ENCODE data around the gene AFF1. TPM values are rescaled to one million over a fixed set of nuclear protein-coding genes. Genes with fewer than 3 reads are reported as not detected.
A peak's percentile ranks its signal among the peaks of the same experiment; 100 is the strongest.
"Not testable (repeated sequence)": the region's sequence is repeated elsewhere in the genome, so short reads cannot be mapped to it uniquely, and the experiment has no call there.

Gene AFF1
- total RNA-seq, 1 donor from 2014 or later: 194 TPM

DNA sequence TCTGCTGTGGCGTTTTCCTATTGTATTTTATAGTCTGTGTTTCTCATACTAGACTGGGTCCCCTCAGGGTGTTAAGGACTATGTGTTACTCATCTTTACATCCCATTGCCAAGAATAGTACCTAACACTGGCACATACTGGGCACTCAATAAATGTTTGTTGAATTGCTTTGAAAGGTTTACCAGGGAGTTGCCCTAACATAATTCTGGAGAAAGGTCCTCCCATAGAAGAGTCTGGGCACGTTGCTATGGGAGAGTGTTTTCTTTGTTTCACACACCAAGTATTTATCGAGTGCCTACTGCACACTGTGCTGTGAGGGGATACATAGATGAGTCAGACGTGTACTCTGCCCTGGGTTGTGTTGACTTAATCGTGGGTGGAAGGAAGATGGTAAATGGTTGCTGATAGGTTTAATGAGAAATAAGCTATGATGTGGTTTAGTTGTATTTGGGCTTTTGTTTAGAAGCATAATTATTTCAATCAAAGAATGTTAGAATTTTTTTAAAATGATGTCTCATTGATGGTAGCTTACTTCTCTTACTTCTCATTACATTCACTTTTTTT is 42.9 kb downstream of the AFF1 start:
- DNase-seq (ENCODE audit: low spot score): no peak

DNA sequence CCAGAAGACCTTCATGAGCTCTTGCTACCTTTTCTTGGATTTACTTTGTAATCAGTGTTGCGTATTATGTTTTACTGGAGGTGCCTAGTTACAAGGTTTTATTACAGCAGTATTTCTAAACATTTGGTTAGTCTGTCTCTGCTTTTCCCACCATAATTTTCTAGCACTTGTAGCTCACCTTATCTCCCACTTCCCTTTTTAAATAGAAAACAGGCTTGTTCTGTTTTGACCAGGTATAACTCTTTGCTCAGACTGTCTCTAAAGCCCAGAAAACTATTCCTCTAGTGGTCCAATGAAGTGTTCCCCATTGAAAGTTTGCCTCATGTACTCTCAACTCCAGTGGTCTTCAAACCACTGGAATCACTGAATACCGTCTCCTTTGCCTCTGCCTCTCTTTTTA is 43.9 kb downstream of the AFF1 start:
- no peak for DNase-seq (ENCODE audit: low spot score)

DNA sequence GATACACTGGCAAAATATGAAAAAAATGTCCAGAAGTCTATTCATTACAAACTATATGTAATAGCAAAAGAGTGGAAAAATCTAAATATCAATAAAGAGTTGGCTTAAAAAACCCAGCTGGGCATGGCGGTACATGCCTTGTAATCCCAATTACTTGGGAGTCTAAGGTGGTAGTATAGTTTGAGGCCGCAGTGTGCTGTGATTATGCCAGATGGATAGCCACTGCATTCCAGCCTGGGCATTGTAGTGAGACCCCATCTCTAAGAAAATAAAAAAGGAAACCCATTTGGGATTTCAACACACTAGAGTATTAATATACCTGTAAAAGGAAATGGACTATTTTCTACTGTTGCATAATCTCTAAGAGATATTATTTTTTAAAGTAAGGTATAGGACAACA is 45.4 kb downstream of the AFF1 start:
- no peak for DNase-seq (ENCODE audit: low spot score)

DNA sequence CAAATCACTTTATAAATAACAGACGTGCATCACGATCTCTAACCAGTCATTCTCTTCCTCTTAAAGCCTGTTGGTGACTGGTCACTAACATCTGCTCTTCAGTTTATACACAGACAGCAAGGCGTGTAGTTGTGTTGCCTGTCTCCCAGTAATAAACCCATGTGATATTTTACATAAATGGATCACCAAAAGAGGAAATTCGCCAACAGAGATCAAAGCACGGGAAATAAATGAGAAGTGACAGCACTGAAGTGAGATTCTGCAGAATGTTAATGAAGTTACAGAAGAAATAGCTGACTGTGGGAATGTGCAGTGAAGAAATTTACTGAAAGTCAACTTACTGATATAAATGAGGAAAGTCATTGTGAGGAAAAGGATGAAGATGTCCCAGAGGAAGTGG is 47.0 kb downstream of the AFF1 start:
- no peak for DNase-seq (ENCODE audit: low spot score)

DNA sequence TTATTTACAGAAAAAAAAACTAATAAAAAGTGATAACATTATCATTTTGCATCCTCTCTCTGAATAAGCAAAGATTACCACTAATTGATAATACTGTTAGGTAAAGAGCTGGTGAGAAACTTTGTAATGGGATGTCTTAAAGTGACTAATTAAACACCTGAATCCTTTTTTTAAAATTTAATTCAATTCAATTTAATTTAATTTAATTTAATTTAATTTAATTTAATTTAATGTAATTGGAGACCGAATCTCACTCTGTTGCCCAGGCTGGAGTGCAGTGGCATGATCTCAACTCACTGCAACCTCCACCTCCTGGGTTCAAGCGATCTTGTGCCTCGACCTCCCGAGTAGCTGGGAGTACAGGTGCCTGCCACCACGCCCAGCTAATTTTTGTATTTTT is 51.0 kb downstream of the AFF1 start:
- DNase-seq (ENCODE audit: low spot score): not testable (repeated sequence)

DNA sequence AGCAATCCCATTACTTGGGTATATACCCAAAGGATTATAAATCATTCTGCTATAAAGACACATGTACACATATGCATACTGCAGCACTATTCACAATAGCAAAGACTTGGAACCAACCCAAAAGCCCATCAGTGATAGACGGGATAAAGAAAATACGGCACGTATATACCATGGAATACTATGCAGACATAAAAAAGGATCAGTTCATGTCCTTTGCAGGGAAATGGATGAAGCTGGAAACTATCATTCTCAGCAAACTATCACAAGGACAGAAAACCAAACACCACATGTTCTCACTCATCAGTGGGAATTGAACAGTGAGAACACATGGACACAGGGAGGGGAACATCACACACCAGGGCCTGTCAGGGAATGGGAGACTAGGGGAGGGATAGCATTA is 54.8 kb downstream of the AFF1 start:
- not testable (repeated sequence) for DNase-seq (ENCODE audit: low spot score)

DNA sequence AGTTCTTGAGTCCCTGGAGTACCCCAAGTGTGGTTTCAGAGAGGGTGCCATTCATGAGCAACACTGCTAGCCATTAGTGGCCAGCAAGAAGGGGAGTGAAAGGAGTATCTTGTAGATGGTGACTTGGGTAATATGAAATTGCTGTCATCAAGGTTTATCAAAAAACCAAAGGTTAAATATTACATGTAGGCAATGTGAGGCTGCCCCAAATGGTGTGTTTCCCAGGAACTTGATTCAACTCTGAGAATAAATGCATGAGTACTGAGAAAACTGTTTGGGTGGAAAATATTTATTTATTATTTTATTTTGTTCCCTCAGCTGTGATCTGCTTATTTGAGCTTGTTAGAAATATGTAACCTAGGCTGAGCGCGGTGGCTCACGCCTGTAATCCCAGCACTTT is 55.7 kb downstream of the AFF1 start:
- DNase-seq (ENCODE audit: low spot score): no peak

DNA sequence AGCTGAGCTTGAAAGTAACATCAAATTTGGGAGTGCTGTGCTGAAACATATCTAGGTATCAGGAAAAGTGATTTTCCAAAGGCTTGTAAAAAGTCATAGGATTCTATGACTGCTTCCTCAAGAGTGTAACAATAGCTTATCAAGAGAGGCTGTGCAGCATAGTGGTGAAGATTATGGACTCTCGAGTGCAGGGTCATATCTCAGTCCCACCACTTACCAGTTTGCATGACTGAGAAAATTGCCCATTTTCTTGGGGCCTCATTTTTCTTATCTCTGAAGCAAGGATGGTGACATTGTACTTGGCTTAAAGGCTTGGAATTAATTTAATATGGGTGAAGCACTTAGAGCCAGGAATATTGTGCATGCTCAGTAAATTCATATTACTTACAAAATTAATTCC is 57.2 kb downstream of the AFF1 start:
- DNase-seq (ENCODE audit: low spot score): no peak

DNA sequence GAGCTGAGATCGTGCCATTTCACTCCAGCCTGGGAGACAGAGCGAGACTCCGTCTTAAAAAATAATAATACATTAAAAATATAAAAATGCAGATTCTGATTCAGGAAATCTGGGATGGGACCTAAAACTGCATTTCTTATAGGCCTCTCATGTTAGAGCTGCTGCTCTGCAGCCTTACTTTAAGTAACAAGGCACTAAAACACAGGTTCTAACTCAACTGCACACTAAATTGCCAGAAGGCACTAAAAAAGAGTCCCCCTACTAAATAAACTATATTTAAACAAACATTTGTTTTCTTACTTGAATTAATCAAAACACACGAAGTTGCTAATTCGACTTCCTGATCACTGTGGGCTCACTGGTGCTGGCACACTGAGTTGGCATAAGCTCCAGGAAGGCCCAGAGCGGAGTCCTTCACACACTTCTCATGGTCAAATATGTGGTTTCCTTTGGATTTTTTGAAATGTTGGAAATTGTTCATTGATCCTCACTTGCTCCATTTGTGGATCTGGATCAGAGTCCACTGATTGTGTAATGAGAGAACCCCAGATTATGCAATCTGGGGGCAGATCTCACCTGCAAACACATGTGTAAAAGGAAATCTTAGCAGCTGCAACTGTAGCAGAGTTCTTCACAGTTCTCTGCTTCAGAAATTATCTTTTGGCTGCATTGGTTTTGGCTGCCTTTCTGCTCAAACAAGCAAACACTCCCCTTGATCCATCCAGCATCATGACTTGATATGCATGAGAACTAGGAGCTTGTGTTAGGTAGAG is 59.3 kb downstream of the AFF1 start:
- no peak for DNase-seq (ENCODE audit: low spot score)

DNA sequence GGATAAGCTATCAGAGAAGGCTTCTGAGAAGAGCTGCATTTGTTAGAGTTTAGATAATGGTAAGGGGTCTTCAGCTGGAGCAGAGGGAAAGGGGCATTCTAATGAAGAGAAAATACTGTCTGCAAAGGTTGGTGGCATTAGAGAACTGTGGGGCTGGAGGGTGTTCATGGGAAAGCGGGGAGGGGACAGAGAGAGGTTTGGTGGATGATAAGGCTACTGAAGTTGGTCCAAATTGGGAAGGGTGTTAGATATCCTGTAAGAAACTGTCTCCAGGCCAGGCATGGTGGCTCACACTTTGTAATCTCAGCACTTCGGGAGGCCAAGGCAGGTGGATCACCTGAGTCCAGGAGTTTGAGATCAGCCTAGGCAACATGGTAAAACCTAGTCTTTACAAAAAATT is 59.9 kb downstream of the AFF1 start:
- DNase-seq (ENCODE audit: low spot score): no peak

DNA sequence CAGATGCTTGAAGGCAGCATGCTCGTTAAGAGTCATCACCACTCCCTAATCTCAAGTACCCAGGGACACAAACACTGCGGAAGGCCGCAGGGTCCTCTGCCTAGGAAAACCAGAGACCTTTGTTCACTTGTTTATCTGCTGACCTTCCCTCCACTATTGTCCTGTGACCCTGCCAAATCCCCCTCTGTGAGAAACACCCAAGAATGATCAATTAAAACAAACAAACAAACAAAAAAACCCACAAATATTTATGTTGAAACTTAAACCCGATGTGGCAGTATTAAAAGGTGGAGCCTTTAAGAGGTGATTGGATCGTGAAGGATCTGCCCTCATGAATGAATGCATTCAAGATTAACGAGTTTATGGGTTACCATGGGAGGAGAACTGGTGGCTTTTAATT is 61.7 kb downstream of the AFF1 start:
- not testable (repeated sequence) for DNase-seq (ENCODE audit: low spot score)

DNA sequence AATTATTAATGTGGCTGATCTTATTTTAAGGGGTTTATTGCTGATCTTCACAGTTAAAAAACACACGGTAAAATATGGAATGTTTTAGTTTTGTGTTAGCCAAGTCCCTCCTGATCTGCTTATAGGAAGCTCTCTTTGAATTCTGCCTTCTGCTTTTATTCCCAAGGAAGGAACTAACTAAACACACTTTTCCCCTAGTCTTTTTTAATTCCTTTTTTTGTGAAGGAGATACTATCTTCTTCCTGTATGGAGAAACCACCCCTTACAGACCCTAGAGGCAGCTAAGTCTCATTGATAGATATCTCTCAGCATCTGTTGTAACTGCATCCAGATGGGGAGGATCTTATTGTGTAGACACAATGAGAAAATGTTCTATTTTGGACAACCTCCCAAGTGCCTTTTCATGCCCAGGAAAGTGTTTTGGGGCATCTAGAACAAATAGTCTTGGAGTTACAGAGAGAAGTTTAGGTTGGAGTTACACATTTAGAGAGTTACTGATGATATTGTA is 64.4 kb downstream of the AFF1 start:
- no peak for DNase-seq (ENCODE audit: low spot score)

DNA sequence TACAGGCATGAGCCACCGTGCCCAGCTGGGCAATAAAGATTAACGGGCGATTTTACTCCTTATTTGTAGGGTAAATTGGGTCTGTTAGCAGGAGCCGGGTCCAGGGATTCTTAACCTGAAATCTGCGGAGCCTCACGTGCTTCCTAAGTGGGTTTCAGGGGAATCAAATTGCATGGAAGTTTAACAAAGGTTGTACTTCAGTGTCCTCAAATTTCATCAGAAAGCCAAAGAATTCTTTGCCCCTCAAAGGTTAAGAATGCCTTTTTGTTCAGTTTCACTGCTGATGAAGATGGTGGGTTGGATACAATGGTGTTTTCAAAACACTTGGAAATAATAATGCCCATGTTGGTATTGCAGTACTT is 67.9 kb downstream of the AFF1 start:
- DNase-seq (ENCODE audit: low spot score): no peak

DNA sequence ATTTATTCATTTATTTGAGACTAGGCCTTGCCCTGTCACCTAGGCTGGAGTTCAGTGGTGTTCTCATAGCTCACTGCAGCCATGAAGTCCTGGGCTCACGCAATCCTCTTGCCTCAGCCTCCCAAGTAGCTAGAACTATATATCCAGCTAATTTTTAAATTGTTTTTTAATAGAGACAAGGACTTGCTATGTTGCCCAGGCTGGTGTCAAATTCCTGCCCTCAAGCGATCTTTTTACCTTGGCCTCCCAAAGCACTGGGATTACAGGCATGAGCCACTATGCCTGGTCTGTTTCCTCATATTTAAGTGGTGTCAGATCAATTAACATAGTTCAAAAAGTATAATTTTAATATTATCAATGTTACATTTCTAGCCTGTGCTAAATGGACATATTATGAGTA is 68.5 kb downstream of the AFF1 start:
- no peak for DNase-seq (ENCODE audit: low spot score)

DNA sequence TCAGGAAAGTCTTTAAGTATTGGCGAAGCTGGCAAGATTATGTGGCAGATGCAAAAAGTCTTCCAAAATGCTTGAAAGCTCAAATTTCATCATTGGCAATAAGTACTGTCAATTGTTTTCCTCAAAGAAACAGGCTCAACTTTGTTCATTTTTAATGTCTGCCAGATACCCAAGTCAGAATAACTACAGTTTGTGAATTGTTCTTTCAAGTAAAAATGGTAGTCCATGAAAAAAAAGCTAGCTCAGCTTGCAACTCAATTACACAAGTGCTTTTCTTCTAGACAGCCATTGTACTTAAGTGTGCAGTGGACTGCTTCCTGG is 70.5 kb downstream of the AFF1 start:
- no peak for DNase-seq (ENCODE audit: low spot score)

DNA sequence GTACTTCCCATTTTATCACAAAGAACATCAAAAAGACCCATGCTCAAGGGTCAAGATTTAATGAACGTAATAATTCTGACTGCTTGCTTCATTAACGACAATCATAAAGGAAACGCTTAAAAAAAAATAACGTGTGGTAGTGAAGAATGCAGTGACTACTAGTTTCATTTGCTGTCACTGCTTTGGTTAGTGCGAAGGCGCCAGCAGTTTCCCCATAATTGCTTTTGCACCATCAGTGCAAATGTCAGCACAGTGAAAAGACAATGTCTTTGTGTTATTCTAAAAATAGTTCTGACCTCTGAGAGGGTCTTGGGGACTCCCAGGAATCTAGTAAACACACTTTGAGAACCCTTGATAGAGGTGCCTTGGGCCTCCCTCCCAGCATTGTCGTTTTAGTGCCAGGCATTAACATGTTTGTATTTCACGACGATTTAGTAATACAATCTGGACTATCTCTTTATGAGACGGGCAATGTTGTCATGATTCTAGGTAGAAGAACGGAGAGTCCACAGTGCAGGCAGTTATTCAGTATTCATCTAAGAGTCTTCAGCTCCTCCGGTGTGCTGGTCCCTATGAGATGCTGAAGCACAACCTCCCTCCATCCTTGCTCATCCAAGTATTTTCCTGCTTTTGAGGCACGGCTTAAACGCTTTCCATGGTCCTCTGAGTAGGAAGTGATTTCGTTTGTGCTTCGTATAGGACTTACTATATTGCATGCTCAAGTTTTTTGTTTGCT is 71.0 kb downstream of the AFF1 start:
- DNase-seq (ENCODE audit: low spot score): no peak

DNA sequence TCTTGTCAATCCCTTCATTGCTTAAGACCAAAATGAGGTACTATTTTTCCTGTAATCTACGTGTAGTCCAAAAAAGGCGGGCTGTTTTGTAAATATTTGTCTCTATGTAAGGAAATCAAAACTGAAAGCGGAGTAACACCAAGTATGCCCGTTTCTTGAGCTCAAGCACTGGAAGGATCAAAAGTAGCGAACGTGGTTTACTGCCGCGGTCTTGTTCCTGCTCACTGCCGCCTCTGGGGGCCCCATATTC is 71.5 kb downstream of the AFF1 start:
- no peak for DNase-seq (ENCODE audit: low spot score)

DNA sequence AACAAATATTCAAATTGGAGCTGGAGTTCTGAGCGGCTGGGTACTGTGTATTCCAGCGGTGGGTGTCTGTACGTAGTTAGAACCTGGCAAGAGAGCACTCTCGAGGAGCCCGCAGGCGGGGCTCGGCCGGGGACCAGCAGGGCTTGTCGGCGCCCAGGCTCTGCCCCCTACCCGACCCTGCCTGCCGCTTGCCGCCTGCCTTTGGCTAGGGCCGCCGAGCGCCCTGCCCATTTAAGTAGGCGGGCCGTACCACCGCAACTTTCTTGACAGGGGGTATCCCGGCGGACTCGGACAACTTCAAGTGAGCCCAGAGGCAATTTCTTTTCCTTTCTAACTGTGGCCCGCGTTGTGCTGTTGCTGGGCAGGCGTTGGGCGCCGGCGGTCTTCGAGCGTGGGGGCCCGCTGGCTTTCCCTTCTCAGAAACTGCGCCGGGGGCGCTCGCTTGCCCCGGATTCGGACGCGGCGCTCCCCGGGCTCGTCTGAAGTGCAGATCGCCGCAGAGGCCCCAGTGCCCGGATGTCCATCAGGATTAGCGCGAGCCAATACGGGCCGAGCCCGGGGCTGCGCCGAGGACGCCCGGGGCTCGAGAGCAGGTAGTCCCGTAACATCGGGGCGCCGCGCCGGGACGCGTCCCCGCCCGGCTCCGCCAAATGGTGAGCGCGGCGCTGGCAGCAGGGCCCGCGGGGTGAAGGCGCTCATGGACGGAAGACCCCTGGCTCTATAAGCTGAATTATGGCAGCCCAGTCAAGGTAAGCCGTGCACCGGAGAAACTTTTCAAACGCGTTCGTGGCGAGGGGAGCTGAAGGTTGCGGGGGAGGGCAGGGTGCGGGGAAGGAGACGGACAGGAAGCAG is 72.1 kb downstream of the AFF1 start:
- peak; percentile 94 for DNase-seq (ENCODE audit: low spot score)

DNA sequence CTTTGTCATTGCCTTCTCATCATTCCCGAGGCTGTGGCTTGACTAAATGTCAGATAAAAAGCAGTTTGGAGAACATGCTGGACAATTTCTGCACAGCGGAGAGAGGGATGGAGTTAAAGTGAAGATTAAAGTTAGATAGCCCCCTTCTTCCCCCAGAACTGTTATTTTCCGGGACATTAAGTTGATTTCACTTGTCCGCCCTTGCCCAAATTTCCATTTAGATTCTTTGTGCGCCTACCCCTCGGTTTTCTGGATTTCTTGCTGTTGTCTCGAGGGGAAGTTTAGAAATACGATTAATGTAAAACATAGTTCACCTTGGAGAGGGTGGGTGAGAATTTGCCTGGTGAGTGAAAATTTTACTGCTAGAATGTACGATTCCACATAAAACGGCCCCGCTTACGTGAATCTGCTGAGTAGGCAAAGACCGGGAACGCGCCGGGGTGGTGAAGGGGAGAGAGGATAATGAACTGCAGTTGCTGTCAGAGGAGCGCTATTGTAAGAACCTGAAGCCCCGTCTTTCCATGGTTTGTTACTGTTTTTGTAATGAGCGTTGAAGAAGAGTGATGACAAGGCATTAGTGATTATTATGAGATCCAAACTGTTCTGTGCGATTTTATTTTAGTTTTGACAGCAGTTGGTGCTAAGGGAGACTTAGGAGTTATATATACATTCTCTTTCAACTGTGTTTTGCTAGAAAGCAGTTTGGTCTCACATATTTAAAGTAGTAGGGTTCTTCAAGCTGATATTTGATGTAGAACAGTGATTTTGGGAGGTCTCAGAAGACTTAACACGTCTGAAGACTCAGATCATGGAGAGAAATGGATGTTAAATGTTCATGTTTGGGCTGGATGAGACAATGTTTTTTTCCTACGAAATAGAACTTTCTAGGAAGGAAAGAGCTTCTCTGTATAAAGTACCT is 73.0 kb downstream of the AFF1 start:
- peak; percentile 67 for DNase-seq (ENCODE audit: low spot score)

DNA sequence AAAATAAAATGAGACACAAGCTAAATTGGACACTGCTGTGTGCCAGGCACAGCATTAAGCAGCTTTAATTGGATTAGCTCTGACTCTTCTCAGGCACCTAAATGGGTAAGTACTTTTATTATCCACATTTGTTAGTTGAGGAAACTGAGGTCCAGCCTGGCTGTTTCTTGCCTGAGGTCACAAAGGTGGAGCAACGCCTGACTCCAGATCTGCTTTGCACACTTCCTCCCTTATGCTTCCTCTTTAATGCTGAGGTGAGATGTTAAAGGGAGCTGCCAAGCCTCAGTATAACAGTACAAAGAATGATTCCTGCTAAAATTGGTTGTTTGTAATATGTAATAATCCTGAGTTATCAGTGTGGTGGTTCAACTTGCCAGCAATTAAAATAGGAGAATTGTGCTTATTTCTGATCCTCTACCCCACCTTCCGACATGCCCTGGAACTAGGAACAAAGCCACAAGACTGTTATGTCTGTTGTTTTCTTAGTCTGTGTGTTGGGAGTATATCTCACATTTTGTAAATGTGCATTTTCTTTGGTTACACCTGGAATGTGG is 74.4 kb downstream of the AFF1 start:
- no peak for DNase-seq (ENCODE audit: low spot score)

DNA sequence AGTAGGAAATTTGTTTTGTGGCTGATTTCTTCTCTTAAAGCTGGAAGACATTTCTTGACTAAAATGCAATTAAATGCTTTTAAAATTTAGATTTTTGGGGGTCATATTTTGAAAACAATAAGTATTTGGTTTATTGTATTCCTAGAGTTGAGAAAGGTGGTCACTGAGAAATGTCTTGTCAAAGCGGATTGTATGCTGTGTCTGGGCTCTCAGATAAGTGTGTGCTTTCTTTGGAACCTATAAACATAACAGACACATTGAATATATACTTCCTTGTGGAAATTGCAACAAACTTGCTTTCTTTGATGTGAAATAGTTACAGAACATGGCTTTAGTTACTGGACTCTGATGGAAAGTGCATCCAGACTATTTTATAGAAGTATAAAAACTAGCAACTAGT is 75.4 kb downstream of the AFF1 start:
- DNase-seq (ENCODE audit: low spot score): no peak
